GM12873 (cell line): ENCODE results near the gene MT1B.

ENCODE experiments used
- TF ChIP-seq, protein P1 (sequence below): IDR thresholded peaks from 2 replicates; pipeline ENCODE4 v1.5.1; 2012; ENCODE audit warnings: low read depth, mild to moderate bottlenecking, moderate library complexity, low read length, control low read depth; ENCODE audit not compliant: insufficient read depth; ENCODE audit errors: missing control alignments

MT1B gene

DNA sequence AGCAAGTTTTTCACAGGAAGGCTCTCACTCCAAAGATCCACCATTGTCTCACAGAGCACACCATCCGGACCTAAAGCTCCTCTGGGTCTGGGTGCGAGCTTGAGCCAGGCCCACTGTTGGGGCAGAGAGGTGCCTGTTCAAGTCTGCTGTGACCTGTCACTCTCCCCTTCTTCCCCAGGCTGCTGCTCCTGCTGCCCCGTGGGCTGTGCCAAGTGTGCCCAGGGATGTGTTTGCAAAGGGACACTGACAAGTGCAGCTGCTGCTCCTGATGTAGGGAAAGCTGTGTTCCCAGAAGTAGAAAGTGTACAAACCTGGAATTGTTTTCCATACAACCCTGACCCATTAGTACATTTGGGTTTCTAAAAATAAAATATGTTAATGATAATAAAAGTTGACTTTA is 25.8 kb downstream of the MT1B start:
- TF ChIP-seq, protein P1, sequence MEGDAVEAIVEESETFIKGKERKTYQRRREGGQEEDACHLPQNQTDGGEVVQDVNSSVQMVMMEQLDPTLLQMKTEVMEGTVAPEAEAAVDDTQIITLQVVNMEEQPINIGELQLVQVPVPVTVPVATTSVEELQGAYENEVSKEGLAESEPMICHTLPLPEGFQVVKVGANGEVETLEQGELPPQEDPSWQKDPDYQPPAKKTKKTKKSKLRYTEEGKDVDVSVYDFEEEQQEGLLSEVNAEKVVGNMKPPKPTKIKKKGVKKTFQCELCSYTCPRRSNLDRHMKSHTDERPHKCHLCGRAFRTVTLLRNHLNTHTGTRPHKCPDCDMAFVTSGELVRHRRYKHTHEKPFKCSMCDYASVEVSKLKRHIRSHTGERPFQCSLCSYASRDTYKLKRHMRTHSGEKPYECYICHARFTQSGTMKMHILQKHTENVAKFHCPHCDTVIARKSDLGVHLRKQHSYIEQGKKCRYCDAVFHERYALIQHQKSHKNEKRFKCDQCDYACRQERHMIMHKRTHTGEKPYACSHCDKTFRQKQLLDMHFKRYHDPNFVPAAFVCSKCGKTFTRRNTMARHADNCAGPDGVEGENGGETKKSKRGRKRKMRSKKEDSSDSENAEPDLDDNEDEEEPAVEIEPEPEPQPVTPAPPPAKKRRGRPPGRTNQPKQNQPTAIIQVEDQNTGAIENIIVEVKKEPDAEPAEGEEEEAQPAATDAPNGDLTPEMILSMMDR: no peak

DNA sequence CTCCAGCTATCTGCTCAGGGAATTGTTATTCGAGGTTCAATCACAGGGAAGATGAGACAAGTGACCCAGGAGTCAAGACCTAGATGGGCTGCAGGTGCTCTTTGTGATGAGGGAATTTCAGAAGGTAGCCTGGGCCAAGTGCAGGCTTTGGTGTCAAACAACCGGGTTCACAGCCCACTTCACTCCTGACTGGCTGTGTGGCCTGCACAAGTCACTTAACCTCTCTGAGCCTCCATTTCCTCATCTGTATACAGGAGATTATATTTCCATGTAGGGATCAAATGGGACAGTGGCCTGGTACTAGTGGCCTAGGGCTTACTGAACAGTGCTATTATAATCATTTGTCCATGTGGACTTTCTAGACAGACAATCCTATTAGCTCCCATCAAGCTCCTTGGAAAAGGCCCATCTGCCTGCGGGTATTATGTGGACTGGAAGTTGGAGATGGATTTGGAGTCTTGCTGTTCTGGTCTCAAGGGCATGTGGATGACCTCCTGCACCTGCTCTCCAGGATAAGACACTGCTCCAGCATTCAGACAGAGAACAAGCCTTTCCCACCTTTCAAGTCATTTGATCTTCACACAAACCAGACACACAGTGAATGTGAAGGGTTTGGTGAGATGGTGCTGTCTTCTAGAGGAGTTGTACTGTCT is 27.5 kb downstream of the MT1B start:
- TF ChIP-seq, protein P1: no peak

GRCh38 chr16:56679818-56680217 is 28.1 kb downstream of the MT1B start:
- TF ChIP-seq, protein P1: no peak

GRCh38 chr16:56681939-56682702 is 30.4 kb downstream of the MT1B start, which contains the start of gene MT1X:
TSS of gene MT1X (plus strand) at chr16:56682470. CDS start at chr16:56682541, 71 bp downstream.
- TF ChIP-seq, protein P1: no peak

GRCh38 chr16:56682703-56683397 is 31.2 kb downstream of the MT1B start:
- TF ChIP-seq, protein P1: no peak

- TF ChIP-seq, protein P1: no peak
Measured at GRCh38 chr16:56683424-56684172, 31.9 kb downstream of the MT1B start.
